HG02610 (cell line): ENCODE results near the gene UBAP2L.
"Not testable (repeated sequence)": the region's sequence is repeated elsewhere in the genome, so short reads cannot be mapped to it uniquely, and the experiment has no call there.

ENCODE experiments used
- ATAC-seq: cut with Tn5 transposase; IDR thresholded peaks from one replicate; pipeline ENCODE4 v1.9.1; 2021; ENCODE audit warnings: mild to moderate bottlenecking, moderate library complexity; ENCODE audit not compliant: unreplicated experiment

UBAP2L gene

DNA sequence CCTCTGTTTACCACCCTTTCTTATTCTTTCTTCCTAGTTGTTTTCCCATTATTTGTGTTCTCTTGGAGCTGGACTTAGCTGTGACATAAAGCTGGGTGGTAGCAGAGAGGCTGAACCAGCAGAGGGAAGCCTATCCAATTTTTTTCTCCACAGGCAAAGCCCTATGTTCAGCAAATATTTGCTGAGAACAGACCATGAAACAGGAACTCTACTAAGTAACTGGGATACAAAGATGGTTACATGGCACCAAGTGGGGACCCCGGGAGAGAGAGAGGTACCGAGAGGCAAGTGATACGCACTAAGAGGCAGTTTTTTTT is 21.2 kb upstream of the UBAP2L start:
- ATAC-seq: no peak

GRCh38 chr1:154205778-154206177 is 15.0 kb upstream of the UBAP2L start:
- not testable (repeated sequence) for ATAC-seq

DNA sequence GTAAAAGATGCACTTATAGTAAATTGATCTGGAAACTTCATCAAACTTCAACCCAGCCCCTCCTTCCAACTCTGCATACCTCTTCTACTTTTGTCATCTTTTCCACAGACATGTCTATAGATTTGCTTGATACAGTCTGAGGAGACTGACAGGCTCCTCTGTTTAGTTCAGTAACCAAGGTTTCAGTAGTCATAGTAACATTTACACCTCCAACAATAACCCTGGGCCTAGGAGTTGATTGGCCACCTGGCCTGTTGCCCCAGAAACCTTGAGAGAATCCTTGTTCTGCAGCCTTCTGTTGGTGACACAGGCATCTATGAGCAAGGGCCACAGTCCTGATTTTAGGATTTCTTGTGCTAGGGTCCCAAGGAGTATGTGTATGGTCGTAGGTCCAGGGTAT is 14.6 kb upstream of the UBAP2L start, which contains the start of gene CFAP141:
TSS of gene CFAP141 (minus strand) at position 138 of the 400 bp plus-strand sequence. CDS start at position 112, 26 bp downstream.
- ATAC-seq: no peak

DNA sequence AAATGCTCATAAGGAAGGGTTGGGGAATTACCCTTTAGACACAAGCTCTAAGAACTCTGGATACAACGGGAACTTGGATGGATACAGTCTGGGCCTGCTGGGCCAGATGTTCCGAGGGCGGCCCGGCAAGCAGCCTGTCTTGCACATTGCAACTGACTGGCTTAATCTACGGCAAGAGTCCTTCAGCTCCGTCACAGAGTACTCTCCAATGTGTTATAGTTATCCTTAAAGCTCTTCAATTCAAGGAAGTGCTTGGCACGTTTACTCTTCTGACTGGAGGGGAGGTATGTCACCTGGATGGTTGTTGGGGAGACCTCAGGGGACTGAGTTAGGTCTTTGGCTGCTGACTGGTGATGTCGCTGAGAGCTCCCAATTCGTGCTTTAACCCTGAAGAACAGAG is 13.5 kb upstream of the UBAP2L start:
- no peak for ATAC-seq

- ATAC-seq: no peak
Measured at GRCh38 chr1:154208677-154209388, 11.9 kb upstream of the UBAP2L start.

GRCh38 chr1:154212083-154212482 is 8.7 kb upstream of the UBAP2L start:
- ATAC-seq: no peak

- no peak for ATAC-seq
Measured at GRCh38 chr1:154213274-154213673, 7.5 kb upstream of the UBAP2L start.

GRCh38 chr1:154218545-154218944 is 2.2 kb upstream of the UBAP2L start:
- ATAC-seq: no peak

DNA sequence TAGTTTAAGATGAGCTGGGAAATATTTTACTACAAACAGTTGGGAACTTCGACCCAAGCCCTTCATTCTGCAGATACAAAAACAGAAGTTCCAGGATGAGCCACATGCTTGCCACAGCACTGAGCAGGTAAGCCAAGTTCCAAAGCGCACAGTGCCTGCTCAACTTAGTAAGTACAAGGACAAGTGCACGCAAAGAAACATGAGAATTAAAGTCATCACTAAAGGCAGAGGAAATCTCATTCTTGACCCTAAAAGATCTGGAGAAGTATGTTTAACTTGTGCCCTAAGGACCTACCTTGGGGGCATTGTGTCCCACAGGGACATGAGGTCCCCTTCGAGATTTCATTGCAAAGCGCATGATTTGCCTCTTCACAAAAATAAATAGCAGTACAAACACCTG is 1.2 kb upstream of the UBAP2L start:
- no peak for ATAC-seq

DNA sequence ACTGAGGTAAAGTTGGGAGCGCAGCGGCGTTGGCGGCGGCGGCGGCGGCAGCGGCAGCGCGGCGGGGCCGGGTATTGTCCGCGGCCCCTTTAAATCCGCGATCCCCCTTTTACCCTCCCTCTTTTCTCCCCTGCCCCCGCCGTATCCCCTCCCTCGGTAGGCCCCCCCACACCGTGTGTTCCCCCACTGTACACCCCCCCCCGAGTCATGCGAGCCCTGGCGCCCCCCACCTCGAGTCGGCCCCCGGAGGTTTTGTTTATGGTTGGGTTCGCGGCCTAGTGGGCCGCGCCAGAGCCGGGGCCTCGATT is 169 bp downstream of the UBAP2L start:
- no peak for ATAC-seq

GRCh38 chr1:154221278-154222001 is 685 bp downstream of the UBAP2L start:
- ATAC-seq: peak; percentile 15

- no peak for ATAC-seq
Measured at GRCh38 chr1:154222518-154222917, 1.8 kb downstream of the UBAP2L start.

DNA sequence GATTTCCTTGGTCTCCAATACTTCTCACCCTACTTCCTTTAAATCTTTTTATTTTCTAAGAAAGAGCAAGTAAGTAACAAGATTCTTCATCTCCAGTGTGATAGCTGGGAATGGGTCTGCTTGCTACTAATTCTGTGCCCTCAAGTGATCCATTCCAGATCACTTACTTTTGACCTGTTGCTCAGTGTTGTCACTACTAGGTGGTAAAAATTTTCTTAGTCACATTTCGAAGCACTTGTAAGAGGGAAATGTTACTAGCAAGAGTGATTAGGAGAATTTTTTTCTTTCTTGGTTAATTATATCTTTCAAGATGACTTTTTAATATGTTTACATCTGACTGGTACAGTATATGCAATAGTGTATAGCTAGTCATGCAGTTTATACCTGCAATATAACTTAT is 2.2 kb downstream of the UBAP2L start:
- ATAC-seq: no peak

- ATAC-seq: no peak
Measured at GRCh38 chr1:154223621-154224020, 2.9 kb downstream of the UBAP2L start.

DNA sequence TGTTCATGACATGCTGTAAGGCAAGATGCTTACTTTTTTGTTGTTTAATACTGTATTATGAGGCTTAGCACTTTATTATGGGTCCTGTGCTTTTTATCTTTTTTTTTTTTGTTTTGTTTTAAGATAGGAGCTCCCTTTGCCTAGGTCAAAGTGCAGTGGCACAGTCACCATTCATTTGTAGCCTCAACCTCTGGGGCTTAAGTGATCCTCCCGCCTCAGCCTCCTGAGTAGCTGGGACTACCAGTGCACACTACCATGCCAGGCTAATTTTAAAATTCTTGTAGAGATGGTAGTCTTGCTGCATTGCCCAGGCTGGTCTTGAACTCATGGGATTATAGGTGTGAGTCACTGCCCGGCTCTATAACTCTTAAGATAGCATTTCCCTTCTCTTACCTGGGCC is 4.6 kb downstream of the UBAP2L start:
- no peak for ATAC-seq

GRCh38 chr1:154231112-154231511 is 10.4 kb downstream of the UBAP2L start:
- not testable (repeated sequence) for ATAC-seq

- ATAC-seq: not testable (repeated sequence)
Measured at GRCh38 chr1:154233127-154233526, 12.4 kb downstream of the UBAP2L start.

DNA sequence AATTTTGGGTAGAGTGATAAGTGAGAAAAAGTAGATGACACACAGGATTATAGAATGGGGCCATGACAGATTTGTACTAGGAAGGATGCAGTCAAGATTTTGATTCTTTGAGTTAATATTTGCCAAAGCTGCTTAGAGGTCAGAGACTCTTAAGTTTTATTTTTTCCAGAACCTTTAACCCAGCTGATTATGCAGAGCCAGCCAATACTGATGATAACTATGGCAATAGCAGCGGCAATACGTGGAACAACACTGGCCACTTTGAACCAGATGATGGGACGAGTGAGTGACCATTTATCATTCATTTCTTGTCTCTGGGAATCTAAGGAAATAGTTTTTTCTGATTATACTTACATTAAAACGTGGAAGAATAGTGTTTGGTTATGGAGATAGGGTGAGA is 16.1 kb downstream of the UBAP2L start:
- no peak for ATAC-seq

GRCh38 chr1:154237435-154237834 is 16.7 kb downstream of the UBAP2L start:
- ATAC-seq: no peak

GRCh38 chr1:154237880-154238506 is 17.2 kb downstream of the UBAP2L start:
- ATAC-seq: no peak

GRCh38 chr1:154239491-154239890 is 18.7 kb downstream of the UBAP2L start:
- no peak for ATAC-seq

DNA sequence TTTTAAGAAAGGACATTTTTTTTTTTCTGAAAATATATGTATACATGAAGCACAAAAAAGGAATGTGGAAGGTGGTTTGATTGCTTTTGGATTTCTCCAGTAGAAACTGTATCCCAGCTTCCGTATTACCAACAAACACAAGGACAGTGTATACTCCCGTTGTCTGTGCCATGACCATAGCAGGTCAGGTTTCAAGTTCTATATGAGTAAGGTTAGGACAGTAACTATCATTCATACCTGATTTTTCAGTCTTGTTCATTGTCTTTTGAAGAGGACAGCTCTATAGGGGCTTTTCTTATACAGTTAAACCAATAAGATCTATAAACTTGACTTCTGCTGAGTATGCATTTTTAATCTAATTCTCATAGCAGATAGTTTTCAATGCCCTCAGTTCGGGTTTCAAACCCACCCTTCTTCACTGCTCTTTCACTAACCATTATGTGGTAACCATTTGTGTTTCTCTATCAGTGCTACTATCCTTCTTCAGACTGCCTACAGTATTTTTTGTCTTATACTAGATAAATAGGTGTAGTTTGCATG is 19.6 kb downstream of the UBAP2L start:
- ATAC-seq: no peak
